ENCODE data around the gene TPPP.

TPPP gene

DNA sequence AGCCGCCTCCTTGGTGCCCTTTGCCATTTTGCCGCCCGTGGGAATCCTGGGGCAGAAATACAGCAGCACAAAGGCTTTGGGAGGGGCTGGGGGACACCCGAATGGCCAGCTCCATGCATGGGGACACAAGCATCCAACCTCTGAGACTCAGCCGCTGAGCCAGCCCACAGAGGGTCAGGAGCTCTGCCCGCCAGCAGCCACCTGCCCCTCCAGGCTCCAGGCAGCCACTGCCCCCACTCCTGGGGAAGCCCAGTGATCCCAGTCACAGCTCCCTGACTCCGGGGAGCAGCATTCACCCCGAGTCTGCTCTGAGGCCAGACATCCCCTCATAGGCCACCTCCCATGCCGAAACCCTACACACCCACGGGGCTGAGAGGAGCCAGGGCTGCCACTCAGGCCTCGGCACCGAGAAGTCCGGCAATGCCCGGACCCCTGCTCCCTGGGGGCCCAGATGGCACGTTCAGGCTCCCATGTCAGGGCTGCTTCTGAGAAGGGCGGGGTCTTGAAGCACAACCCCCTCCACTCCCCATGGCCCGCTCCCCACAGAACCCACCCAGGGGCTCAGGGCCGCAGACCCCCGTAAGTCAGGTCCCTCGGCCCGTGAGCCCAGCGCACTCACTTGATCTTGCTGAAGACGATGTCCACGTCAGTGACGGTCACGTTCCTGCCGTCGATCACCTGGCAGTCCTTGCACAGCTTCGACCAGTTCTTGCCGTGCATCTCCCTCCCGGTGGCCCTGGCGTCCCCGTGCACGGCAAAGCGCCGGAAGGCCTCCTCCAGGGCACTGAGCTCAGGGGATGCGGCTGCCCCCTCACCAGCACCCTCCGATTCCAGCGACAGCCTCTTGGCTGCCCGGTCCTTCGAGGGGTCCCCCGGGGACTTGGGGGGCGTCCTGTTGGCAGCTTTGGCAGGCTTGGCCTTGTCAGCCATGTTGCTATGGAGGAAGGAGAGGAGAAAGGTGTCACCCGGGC lies 15.7 kb downstream of the TPPP start:
- DNase-seq = no peak

DNA sequence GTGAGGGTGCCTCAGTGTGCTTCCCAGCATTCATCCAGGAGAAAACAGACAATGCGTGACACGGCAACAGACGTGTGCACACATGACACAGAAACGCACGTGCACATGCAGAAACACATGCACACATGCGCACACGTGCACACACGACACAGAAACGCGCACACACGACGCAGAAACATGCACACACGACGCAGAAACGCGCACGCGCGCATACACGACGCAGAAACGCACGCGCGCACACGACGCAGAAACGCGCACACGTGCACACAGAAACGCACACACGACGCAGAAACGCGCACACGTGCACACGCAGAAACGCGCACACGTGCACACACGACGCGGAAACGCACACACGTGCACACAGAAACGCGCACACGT lies 16.5 kb downstream of the TPPP start:
- no peak for DNase-seq

GRCh38 chr5:675871-676698 lies 17.1 kb downstream of the TPPP start:
- no peak for DNase-seq

GRCh38 chr5:675111-675870 lies 17.9 kb downstream of the TPPP start:
- DNase-seq = no peak

- DNase-seq = no peak
These were observed 18.5 kb downstream of the TPPP start for GRCh38 chr5:674630-675011.

GRCh38 chr5:673831-674629 lies 19.1 kb downstream of the TPPP start:
- DNase-seq = no peak

GRCh38 chr5:673161-673830 lies 19.9 kb downstream of the TPPP start:
- no peak for DNase-seq

DNA sequence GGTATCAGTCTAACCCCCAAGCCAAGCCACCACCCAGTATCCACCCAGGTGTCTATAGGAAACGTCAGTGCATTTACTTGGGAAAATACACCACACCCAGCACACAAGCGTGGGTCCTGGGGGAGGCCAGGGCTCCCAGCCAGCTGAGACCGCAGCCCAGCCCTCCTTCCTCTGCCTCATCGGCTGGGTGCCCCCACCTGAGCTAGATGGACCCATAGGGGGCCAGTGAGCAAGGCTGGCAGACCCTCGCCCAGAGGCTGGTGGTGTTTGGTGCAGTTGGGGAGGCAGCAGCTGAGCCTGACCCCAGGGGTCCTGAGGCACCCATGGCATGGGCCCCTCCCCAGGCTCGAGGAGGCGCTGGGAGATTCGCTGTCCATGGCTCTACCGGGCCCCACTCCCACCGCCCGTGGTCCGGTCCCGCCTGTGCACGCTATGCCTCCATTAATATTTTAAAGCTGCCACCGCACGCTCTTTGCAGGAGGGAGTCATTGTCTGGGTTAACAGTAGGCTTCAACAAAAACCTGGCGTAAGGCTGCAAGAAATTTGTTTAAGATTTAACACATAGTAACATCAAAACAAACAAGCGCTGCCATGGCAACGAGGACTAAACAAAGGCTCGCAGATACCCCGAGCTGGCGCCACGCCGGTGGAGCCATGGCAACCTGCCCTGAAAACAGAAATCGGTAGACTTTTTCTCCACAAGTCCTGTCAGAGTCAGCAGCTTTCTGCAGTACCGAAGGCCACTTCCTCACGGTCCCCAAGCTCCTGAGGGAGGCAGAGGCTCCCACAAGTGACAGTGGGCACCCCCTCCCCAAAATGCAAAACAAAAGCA lies 20.6 kb downstream of the TPPP start:
- DNase-seq = peak; percentile 26

- no peak for DNase-seq
These were observed 21.5 kb downstream of the TPPP start for GRCh38 chr5:671459-672328.

DNA sequence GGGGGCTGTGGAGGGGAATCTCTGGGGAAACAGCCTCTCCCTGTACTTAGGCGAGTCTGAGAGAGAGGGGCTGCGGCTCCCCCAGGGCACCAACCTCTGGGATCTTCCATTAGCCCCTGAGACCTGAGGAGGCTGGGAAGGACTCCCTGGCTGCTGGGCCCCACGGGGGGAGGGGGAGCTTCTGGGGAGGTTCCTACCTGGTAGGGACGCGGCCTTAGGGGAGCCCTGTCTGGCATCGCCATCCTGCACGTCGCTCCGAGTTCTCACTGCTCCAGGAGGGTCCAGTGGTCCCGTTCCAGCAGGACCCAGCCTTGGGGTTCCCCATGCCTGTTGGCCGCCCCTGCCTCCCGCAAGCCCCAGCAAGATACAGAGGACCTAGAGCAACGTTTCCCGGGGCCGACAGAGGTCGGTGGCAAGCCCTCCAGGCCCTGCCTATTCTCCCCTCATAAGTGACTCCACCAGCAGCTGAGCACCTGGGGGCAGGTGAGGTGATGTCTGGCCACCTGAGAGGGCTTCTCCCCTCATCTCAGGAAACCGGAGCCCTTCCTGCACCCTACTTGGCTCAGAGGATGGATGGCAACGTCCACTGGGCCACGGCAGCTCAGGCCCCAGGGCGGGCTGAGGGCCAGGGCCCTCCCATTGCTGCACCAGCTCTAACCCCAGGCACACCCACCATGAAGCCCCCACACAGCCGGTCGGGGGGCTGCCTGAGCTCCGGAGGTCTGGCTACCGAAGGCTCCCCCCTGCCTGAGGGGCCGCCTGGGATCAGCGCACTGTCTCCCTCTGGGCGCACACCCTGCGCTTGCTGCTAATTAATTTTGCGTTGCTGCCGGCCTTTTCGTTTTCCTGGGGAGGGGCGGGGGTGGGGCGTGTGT lies 22.5 kb downstream of the TPPP start:
- no peak for DNase-seq

GRCh38 chr5:669842-670395 lies 23.2 kb downstream of the TPPP start:
- no peak for DNase-seq

DNA sequence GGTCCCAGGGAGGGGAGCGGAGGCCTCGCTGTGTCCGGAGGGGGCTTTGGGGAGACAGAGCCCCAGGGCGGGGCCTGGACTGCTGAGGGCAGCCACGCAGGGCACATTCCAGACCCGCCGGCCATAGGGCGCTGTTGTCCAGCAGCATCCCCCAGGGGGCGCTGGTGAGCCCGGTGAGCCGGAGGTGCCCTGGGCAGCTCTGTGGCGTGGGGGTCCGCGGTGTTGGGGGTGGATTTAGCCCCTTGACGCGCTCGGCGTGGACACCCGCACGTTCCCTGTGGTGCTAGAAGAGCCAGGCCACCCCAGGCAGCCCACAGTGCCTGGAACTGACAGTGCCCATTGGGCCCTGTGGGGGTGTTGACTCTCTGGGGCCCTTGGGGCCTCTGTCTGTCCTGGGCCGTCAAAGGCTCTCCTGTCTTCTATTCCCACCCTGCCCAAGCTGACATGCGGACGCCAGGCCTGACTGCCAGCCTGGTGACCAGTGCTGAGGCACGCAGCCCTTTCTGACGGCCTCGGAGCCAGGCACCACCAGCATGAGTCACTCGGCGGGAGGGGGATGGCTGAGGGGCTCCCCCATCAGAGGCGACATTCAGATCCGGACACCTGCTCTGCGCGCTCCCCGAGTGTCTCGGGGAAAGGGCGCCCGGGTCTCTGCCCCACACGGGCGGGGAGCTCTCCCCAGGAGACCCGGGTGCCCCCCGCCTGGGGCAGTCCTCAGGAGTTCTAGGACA lies 23.9 kb downstream of the TPPP start:
- DNase-seq = no peak

GRCh38 chr5:668283-668995 lies 24.7 kb downstream of the TPPP start:
- DNase-seq = no peak

DNA sequence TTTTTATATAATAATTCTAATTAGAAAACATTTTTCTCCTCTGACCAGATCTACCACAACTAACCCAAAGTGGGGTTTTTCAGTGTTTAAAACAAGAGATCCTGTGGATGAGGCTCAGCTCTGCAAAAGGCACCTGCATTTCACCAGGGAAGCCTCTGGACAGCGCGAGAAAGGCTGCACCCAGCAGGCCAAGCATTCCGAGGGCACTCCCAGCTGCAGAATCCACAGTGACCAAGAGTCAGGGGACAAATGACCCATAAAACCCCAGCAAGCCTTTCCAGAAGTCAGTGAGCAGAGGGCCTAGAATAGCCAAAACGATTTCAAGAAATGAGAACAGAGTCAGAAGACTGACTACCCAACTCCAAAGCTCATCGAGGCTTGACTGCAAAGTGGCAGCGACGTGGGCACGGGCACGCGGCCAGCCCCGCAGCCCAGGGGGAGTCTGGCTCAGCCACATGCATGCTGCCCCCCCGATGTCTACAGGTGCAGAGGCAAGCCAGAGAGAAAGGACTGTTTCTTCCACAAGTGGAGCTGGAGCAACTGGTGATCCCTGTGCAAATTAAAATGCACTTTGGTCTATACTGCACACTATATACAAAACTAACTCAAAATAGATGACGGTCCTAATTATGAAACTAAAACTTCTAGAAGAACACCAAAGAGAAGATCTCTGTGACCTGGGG lies 26.2 kb downstream of the TPPP start:
- DNase-seq = no peak

DNA sequence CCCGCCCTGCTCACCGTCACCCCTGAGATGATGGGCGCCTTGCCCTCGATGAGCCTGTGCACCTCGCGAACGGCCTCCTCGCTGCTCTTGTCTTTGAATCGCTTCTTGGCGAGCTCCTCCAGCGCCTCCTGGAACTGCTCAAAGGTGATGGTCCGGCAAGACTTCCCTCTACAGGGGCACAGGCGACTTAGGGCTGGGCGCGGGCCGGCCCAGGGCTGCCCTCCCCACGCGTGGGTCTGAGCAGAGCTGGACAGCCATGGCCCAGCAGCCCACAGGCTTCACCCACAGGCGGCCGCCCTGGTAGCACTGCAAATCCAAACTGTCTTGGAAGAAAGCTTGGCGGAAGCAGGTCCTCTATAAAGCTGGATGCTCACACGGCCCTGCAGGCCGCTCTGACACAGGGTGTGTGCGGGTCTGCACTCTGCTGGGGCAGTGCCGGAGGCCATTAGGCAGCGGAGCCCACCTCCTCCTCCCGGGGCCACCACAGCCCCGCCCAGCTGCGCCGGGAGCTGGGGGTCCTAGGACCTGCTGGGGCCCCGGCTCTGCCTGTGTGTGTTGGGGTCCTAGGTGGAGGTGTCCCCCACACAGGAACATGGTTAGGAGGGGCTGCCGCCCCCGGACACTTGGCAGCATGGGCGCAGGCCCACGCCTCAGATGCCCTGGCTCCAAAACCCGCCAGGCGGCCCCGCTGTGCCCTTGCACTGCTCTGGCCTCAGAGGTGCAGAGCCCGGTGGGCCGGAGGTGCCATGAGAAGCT lies 27.0 kb downstream of the TPPP start:
- DNase-seq = no peak
